Fibroblast of skin of left quadriceps (primary cell): ENCODE results near the gene RPS17.

Experiments used
- DNase-seq, 2 experiments: peaks; one replicate each; pipeline ENCODE4 v3.0.0-alpha.2; 2013; ENCODE audit warnings: low read depth in 2 of 2

The RPS17 gene

GRCh38 chr15:82540055-82540983 is at the start of gene RPS17:
Gene RPS17 (minus strand): TSS chr15:82540457. CDS start chr15:82540428, 29 bp downstream.
- peak; percentile 92 for DNase-seq

- DNase-seq, result no peak
Observed at GRCh38 chr15:82587805-82588204, 47.5 kb upstream of the RPS17 start.

GRCh38 chr15:82585072-82585471 is 44.8 kb upstream of the RPS17 start:
- DNase-seq, result peak; percentile 35 to 37

- DNase-seq, result no peak
Observed at GRCh38 chr15:82580713-82581112, 40.5 kb upstream of the RPS17 start.

- no peak for DNase-seq
Observed at GRCh38 chr15:82575335-82575734, 35.1 kb upstream of the RPS17 start.

- no peak for DNase-seq
Observed at GRCh38 chr15:82572986-82573385, 32.7 kb upstream of the RPS17 start.

DNA sequence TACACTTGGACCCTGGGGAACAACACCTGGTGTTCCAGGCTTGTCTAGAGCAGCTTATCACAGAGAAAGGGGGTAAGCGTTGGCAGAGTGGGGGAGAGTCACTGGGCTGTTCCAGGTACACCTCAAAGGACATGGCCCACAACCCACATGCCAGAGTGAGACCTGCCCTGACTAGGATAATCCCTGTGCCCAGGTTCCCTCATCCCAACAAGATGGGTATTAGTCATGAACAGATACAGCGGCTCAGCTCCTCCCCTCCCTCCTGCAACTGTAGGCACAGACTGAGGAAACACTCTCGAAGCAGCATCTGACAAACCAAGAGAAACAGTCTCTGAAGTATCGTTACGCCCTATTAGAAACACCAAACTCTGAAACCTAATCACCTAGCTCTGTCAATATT is 32.1 kb upstream of the RPS17 start:
- DNase-seq, result no peak

- peak; percentile 44 to 56 for DNase-seq
Observed at GRCh38 chr15:82571722-82572222, 31.5 kb upstream of the RPS17 start.

GRCh38 chr15:82570721-82571508 is 30.7 kb upstream of the RPS17 start:
- peak in 1 of 2 experiments; percentile 20 for DNase-seq

DNA sequence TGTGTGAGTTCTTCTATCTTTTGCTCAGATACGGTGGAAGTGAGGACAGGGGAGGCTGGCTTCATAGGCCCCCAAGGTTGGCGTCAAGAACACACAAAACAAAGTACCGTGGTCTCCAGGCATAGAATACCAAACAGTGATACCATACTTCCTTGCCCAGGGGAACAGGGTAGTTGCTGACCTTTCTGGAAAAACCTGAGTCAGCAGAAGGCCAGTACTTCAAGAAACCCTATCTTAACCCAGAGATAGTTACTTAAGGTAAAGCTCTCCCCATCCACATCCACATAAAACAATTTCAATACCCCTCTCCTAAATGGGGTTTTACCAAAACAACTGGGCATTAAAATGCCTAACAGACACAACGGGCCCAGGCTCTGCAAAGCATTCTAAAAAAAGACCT is 29.6 kb upstream of the RPS17 start:
- DNase-seq, result no peak

- no peak for DNase-seq
Observed at GRCh38 chr15:82568986-82569385, 28.7 kb upstream of the RPS17 start.

DNA sequence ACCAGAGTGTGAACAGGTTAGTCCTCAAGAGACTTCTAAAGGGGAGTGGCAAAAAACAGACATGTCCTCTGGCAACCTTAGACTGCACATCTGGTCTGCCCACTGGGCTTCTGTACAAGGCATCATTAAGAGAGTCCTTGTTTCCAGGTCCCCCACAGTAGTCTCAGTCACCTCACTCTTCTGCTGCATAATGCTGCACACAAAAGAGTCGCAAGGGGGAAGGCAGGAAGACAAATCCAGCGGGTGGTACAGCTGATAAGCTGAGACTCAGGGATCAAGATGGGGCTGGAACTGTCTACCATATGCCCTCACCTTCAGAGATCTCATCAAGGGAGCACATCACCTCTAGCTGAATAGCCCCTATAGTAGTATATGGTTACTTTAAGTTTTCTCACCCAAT is 27.4 kb upstream of the RPS17 start:
- no peak for DNase-seq

DNA sequence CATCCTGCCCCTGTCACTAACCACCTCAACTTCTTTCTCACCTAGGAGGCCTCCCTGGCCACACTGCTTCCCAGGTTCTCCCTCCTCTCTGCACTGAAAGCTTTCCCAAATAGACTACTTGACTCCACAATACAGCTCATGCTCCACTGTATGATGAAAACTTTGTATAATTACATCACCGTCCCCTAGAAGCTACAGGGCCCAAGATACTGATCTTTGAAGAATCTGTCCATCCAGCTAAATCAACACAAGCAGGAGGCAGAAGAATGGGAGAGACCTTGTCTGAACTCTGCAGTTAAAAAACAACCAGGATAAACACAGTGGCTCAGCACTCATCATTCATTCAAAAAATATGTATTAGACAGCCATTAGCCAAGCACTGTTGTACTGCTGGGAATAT is 26.4 kb upstream of the RPS17 start:
- DNase-seq, result peak in 1 of 2 experiments; percentile 21

GRCh38 chr15:82558502-82558901 is 18.2 kb upstream of the RPS17 start:
- no peak for DNase-seq

GRCh38 chr15:82556315-82557035 is 16.2 kb upstream of the RPS17 start:
- no peak for DNase-seq

GRCh38 chr15:82554849-82555248 is 14.6 kb upstream of the RPS17 start:
- no peak for DNase-seq

- no peak for DNase-seq
Observed at GRCh38 chr15:82554351-82554750, 14.1 kb upstream of the RPS17 start.

GRCh38 chr15:82553846-82554245 is 13.6 kb upstream of the RPS17 start:
- no peak for DNase-seq

DNA sequence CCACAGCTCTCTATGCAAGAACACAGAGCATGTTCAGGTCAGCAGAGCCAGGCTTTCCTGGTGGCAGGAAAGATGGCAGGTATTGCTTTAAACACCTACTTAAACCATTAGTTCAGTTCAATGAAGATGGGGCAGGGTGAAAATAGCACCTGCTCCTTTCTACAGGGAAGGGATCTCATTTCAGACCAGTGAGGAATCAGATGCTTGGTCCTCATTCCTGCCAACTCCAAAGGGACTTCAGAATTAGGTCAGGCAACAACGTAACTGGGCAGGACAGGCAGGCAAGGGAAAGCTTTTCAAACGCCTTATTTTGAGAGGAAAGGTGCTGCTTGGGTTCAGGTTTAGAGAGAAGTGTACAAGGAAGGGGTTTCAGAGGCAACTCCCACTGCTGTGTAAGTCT is 12.6 kb upstream of the RPS17 start:
- DNase-seq, result no peak

DNA sequence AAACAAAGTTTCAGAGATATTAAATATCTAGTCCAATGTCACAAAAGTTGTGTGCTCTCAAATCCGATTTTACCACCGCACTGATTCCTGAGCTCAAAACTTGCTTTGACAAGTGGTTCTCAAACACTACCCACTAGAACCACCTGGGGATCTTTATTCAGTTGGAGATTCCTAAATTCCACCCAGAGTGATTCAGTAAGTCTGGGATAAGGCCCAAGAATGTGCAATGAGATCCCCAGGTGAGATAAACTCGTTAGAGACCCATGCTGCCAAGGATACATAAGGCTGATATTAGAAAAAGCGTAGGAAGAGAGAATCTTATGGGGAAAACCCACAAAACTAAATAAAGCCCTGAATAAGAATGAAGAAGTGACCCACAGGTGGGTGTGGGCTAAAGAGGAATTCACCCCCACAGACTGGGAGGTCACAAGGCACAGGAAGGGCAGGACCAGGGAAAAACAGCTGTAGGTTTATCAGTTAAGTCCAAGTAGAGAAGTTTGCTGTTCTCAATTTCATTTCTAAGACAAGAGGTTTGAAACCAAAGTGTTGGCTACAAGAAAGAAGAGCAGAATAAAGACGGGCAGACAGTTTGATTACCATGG is 11.5 kb upstream of the RPS17 start:
- no peak for DNase-seq

- DNase-seq, result no peak
Observed at GRCh38 chr15:82549199-82549665, 9.0 kb upstream of the RPS17 start.
